ENCODE measurements around the gene OPTC.

DNA sequence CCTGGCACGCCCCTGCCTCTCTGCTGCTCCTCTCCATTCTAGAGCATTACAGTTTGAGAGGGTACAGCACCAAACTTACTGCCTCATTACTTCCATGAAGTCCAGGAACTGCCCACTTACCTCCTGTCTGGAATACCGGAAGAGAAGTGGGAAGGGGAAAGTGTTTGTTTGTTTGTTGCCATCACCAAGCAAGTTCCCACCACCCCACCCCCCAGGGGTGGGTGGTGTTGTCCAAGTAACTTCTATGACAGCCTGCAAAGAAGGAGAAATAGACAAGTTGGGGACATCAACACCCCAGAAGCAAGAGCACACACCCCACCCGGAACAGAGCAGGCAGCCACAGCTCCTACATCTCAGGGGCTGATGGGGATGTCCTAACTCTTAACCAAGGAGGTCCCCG is 18.0 kb downstream of the OPTC start:
- TF ChIP-seq, protein P1, sequence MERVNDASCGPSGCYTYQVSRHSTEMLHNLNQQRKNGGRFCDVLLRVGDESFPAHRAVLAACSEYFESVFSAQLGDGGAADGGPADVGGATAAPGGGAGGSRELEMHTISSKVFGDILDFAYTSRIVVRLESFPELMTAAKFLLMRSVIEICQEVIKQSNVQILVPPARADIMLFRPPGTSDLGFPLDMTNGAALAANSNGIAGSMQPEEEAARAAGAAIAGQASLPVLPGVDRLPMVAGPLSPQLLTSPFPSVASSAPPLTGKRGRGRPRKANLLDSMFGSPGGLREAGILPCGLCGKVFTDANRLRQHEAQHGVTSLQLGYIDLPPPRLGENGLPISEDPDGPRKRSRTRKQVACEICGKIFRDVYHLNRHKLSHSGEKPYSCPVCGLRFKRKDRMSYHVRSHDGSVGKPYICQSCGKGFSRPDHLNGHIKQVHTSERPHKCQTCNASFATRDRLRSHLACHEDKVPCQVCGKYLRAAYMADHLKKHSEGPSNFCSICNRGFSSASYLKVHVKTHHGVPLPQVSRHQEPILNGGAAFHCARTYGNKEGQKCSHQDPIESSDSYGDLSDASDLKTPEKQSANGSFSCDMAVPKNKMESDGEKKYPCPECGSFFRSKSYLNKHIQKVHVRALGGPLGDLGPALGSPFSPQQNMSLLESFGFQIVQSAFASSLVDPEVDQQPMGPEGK (CRISPR knock-in tag; IDR thresholded peaks at IDR 0.05; ENCODE audit: borderline replicate concordance): no peak
- TF ChIP-seq GLIS3 (CRISPR knock-in tag; IDR thresholded peaks at IDR 0.05) (no peak), TOX (CRISPR knock-in tag; IDR thresholded peaks at IDR 0.05; ENCODE audit: borderline replicate concordance) (no peak), ZFP3 (CRISPR knock-in tag; IDR thresholded peaks at IDR 0.05) (no peak), RARB (CRISPR knock-in tag; IDR thresholded peaks at IDR 0.05) (no peak), CSDC2 (CRISPR knock-in tag; IDR thresholded peaks at IDR 0.05) (no peak), ARNTL (CRISPR knock-in tag; IDR thresholded peaks at IDR 0.05; ENCODE audit: borderline replicate concordance, low read depth) (no peak), ZNF8 (CRISPR knock-in tag; IDR thresholded peaks at IDR 0.05) (no peak), ZNF70 (CRISPR knock-in tag; IDR thresholded peaks at IDR 0.05) (no peak)
- TF ChIP-seq, protein P2, sequence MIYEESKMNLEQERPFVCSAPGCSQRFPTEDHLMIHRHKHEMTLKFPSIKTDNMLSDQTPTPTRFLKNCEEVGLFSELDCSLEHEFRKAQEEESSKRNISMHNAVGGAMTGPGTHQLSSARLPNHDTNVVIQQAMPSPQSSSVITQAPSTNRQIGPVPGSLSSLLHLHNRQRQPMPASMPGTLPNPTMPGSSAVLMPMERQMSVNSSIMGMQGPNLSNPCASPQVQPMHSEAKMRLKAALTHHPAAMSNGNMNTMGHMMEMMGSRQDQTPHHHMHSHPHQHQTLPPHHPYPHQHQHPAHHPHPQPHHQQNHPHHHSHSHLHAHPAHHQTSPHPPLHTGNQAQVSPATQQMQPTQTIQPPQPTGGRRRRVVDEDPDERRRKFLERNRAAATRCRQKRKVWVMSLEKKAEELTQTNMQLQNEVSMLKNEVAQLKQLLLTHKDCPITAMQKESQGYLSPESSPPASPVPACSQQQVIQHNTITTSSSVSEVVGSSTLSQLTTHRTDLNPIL (CRISPR knock-in tag; IDR thresholded peaks at IDR 0.05; ENCODE audit: low read depth): no peak
- TF ChIP-seq, protein P3, sequence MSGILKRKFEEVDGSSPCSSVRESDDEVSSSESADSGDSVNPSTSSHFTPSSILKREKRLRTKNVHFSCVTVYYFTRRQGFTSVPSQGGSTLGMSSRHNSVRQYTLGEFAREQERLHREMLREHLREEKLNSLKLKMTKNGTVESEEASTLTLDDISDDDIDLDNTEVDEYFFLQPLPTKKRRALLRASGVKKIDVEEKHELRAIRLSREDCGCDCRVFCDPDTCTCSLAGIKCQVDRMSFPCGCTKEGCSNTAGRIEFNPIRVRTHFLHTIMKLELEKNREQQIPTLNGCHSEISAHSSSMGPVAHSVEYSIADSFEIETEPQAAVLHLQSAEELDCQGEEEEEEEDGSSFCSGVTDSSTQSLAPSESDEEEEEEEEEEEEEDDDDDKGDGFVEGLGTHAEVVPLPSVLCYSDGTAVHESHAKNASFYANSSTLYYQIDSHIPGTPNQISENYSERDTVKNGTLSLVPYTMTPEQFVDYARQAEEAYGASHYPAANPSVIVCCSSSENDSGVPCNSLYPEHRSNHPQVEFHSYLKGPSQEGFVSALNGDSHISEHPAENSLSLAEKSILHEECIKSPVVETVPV (CRISPR knock-in tag; IDR thresholded peaks at IDR 0.05): no peak
- TF ChIP-seq, protein P4, sequence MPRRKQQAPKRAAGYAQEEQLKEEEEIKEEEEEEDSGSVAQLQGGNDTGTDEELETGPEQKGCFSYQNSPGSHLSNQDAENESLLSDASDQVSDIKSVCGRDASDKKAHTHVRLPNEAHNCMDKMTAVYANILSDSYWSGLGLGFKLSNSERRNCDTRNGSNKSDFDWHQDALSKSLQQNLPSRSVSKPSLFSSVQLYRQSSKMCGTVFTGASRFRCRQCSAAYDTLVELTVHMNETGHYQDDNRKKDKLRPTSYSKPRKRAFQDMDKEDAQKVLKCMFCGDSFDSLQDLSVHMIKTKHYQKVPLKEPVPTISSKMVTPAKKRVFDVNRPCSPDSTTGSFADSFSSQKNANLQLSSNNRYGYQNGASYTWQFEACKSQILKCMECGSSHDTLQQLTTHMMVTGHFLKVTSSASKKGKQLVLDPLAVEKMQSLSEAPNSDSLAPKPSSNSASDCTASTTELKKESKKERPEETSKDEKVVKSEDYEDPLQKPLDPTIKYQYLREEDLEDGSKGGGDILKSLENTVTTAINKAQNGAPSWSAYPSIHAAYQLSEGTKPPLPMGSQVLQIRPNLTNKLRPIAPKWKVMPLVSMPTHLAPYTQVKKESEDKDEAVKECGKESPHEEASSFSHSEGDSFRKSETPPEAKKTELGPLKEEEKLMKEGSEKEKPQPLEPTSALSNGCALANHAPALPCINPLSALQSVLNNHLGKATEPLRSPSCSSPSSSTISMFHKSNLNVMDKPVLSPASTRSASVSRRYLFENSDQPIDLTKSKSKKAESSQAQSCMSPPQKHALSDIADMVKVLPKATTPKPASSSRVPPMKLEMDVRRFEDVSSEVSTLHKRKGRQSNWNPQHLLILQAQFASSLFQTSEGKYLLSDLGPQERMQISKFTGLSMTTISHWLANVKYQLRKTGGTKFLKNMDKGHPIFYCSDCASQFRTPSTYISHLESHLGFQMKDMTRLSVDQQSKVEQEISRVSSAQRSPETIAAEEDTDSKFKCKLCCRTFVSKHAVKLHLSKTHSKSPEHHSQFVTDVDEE (CRISPR knock-in tag; IDR thresholded peaks at IDR 0.05): no peak

Measured in SK-N-SH treated with all-trans-retinoic acid at 6 μM for 48 hours (cell line).